HCT116 (cell line): ENCODE results near the gene EPS8L2. TPM values are rescaled to one million over a fixed set of nuclear protein-coding genes. Genes with fewer than 3 reads are reported as not detected.
A peak's percentile ranks its signal among the peaks of the same experiment; 100 is the strongest.

Experiments used
- ATAC-seq: fragments of 200-7000 bp; cut with Tn5 transposase; 2 replicates; pipeline ENCODE4 v1.9.1; 2020; ENCODE audit warnings: mild to moderate bottlenecking, moderate library complexity
- BruUV-seq: library from RNA; stranded (reverse); fragments of 400-500 nt; replicated peaks from 2 replicates; lab custom pipeline; 2021; lab: Mats Ljungman, UMichigan
- CTCF ChIA-PET: fragments of 300-600 bp; sonication (Branson Sonifier 250); formaldehyde crosslinking; loops from one replicate; lab custom pipeline; 2021; ENCODE audit warnings: antibody characterized with exemption; lab: Charles Lee
- POLR2A ChIA-PET: fragments of 300-600, 350-600 bp; sonication (Branson Sonifier 250); formaldehyde crosslinking; loops from one replicate; lab custom pipeline; 2021; ENCODE audit warnings: antibody characterized with exemption; lab: Charles Lee
- RAD21 ChIA-PET, 2 experiments: fragments of 300-600 bp; sonication (Branson Sonifier 250); formaldehyde crosslinking; loops; one replicate each; lab custom pipeline; 2023; ENCODE audit warnings: low total read pairs in 2 of 2; ENCODE audit not compliant: uncharacterized antibody in 2 of 2, unreplicated experiment in 2 of 2, low non-redundant PET in 1 of 2; lab: Charles Lee
- DNase-seq: peaks from one replicate; pipeline ENCODE4 v3.0.0-alpha.2; 2010; ENCODE audit warnings: low read depth, low spot score
- H2AFZ ChIP-seq: fragments of 200-600 bp; shearing (Covaris generic), sonication (generic); 2 replicates; pipeline ENCODE4 v1.6.1; 2017; ENCODE audit warnings: low read depth, mixed run types, mixed read lengths, antibody characterized with exemption, low read length; ENCODE audit not compliant: poor library complexity, severe bottlenecking
- H3K27ac ChIP-seq: 2 replicates; pipeline ENCODE4 v1.5.1; 2012; ENCODE audit warnings: low read depth, low read length
- H3K27me3 ChIP-seq: fragments of 200-600 bp; sonication (generic); 2 replicates; pipeline ENCODE4 v1.6.1; 2016; ENCODE audit warnings: mixed run types, low read length, mixed read lengths; ENCODE audit not compliant: insufficient read depth
- H3K36me3 ChIP-seq, 2 experiments: fragments of 200-500 bp in 1 of 2; fragments of 200-600 bp in 1 of 2; sonication (Bioruptor generic) in 1 of 2; sonication (generic) in 1 of 2; 2 replicates each; pipeline versions ENCODE4 v1.5.1 to v1.6.1; 2014 to 2016; ENCODE audit warnings: low read length in 2 of 2, inconsistent platforms in 1 of 2, mixed read lengths in 1 of 2, mixed run types in 1 of 2; ENCODE audit not compliant: insufficient read depth in 2 of 2, control insufficient read depth in 1 of 2
- H3K4me1 ChIP-seq, 2 experiments: fragments of 200-600 bp in 1 of 2; sonication (generic) in 1 of 2; 2 replicates each; pipeline versions ENCODE4 v1.5.1 to v1.6.1; 2012 to 2017; ENCODE audit warnings: low read length in 2 of 2, inconsistent platforms in 1 of 2, mild to moderate bottlenecking in 1 of 2, mixed read lengths in 1 of 2, mixed run types in 1 of 2, moderate library complexity in 1 of 2; ENCODE audit not compliant: insufficient read depth in 2 of 2, control insufficient read depth in 1 of 2
- H3K4me2 ChIP-seq: fragments of 200-600 bp; sonication (generic); 2 replicates; pipeline ENCODE4 v1.6.1; 2017; ENCODE audit warnings: mixed run types, low read length, mixed read lengths
- H3K4me3 ChIP-seq, 2 experiments: fragments of 200-600 bp in 1 of 2; sonication (generic) in 1 of 2; replicated peaks in 1 of 2; 2 replicates each; pipeline ENCODE4 v1.5.1; 2011 to 2016; ENCODE audit warnings: low read length in 2 of 2, control low read depth in 1 of 2, low read depth in 1 of 2, mild to moderate bottlenecking in 1 of 2, mixed read lengths in 1 of 2, mixed run types in 1 of 2
- H3K79me2 ChIP-seq: fragments of 200-600 bp; sonication (generic); 2 replicates; pipeline ENCODE4 v1.6.1; 2017; ENCODE audit warnings: mild to moderate bottlenecking, mixed run types, low read length, moderate library complexity, mixed read lengths; ENCODE audit not compliant: insufficient read depth
- H3K9ac ChIP-seq: fragments of 200-600 bp; sonication (generic); 2 replicates; pipeline ENCODE4 v1.6.1; 2016; ENCODE audit warnings: low read length, mixed read lengths
- H3K9me2 ChIP-seq: fragments of 200-600 bp; sonication (generic), shearing (Covaris generic); 2 replicates; pipeline ENCODE4 v1.6.1; 2017; ENCODE audit warnings: mixed run types, mild to moderate bottlenecking, moderate library complexity; ENCODE audit not compliant: insufficient read depth
- H3K9me3 ChIP-seq, 2 experiments: fragments of 200-500 bp in 1 of 2; fragments of 200-600 bp in 1 of 2; sonication (Bioruptor generic) in 1 of 2; sonication (generic) in 1 of 2; 2 replicates each; pipeline ENCODE4 v1.6.1; 2014 to 2017; ENCODE audit warnings: low read length in 2 of 2, mixed read lengths in 2 of 2, inconsistent platforms in 1 of 2, low read depth in 1 of 2, mild to moderate bottlenecking in 1 of 2, mixed run types in 1 of 2, moderate library complexity in 1 of 2; ENCODE audit not compliant: control insufficient read depth in 1 of 2, insufficient read depth in 1 of 2
- H4K20me1 ChIP-seq: fragments of 200-600 bp; sonication (generic), shearing (Covaris generic); 2 replicates; pipeline ENCODE4 v1.6.1; 2017; ENCODE audit warnings: mixed run types, mild to moderate bottlenecking, moderate library complexity; ENCODE audit not compliant: insufficient read depth
- ATF3 ChIP-seq: IDR thresholded peaks from 2 replicates; pipeline ENCODE4 v1.6.1; 2012
- CEBPB ChIP-seq: IDR thresholded peaks from 2 replicates; pipeline ENCODE4 v1.6.1; 2012; ENCODE audit warnings: low read depth
- EGR1 ChIP-seq: IDR thresholded peaks from 2 replicates; pipeline ENCODE4 v1.6.1; 2012; ENCODE audit warnings: low read depth
- EZH2phosphoT487 ChIP-seq: fragments of 200-600 bp; IDR thresholded peaks from 2 replicates; pipeline ENCODE4 v1.6.1; 2018; ENCODE audit warnings: antibody characterized with exemption, borderline replicate concordance
- FOSL1 ChIP-seq: IDR thresholded peaks from 2 replicates; pipeline ENCODE4 v1.6.1; 2012; ENCODE audit warnings: low read depth
- JUND ChIP-seq: IDR thresholded peaks from 2 replicates; pipeline ENCODE4 v1.6.1; 2012
- MAX ChIP-seq: IDR thresholded peaks from 2 replicates; pipeline ENCODE4 v1.6.1; 2012
- POLR2A ChIP-seq: IDR thresholded peaks from 2 replicates; pipeline ENCODE4 v1.7.0; 2011; ENCODE audit warnings: borderline replicate concordance; ENCODE audit not compliant: insufficient read depth, insufficient read length; ENCODE audit errors: extremely low read depth
- POLR2AphosphoS5 ChIP-seq: IDR thresholded peaks from 2 replicates; pipeline ENCODE4 v1.6.1; 2011; ENCODE audit warnings: mild to moderate bottlenecking, low read depth, low read length, moderate library complexity
- RAD21 ChIP-seq: IDR thresholded peaks from 2 replicates; pipeline ENCODE4 v1.6.1; 2012; ENCODE audit warnings: low read depth, mild to moderate bottlenecking
- SIN3A ChIP-seq: IDR thresholded peaks from 2 replicates; pipeline ENCODE4 v1.6.1; 2012; ENCODE audit warnings: low read depth
- SRF ChIP-seq: IDR thresholded peaks from 2 replicates; pipeline ENCODE4 v1.6.1; 2012; ENCODE audit warnings: low read depth
- TCF7L2 ChIP-seq: IDR thresholded peaks from 2 replicates; pipeline ENCODE4 v1.7.0; 2011; ENCODE audit warnings: borderline replicate concordance, inconsistent platforms; ENCODE audit not compliant: insufficient read depth, insufficient read length; ENCODE audit errors: extremely low read depth
- YY1 ChIP-seq: IDR thresholded peaks from 2 replicates; pipeline ENCODE4 v1.6.1; 2011; ENCODE audit warnings: low read length, low read depth, moderate library complexity, mild to moderate bottlenecking; ENCODE audit not compliant: insufficient replicate concordance; ENCODE audit errors: extremely low read depth
- ZBTB33 ChIP-seq: IDR thresholded peaks from 2 replicates; pipeline ENCODE4 v1.6.1; 2011; ENCODE audit warnings: mild to moderate bottlenecking, low read length, moderate library complexity; ENCODE audit not compliant: insufficient replicate concordance; ENCODE audit errors: extremely low read depth
- ZFX ChIP-seq: fragments of 450-650 bp; IDR thresholded peaks from 2 replicates; pipeline ENCODE4 v1.6.1; 2017
- ZNF274 ChIP-seq: fragments of 200-500 bp; sonication (Bioruptor generic); IDR thresholded peaks from 2 replicates; pipeline ENCODE4 v1.6.1; 2014; ENCODE audit warnings: mild to moderate bottlenecking, low read depth, low read length, inconsistent platforms
- intact Hi-C: fragments of 100-400 bp; cut with micrococcal nuclease; formaldehyde crosslinking; loops from 2 replicates; pipeline ENCODE4 v1.10.0; 2022
- total RNA-seq: library from RNA; stranded (reverse); gene quantifications from one replicate; pipeline ENCODE4 v1.2.1, GENCODE V29; 2021; ENCODE audit not compliant: unreplicated experiment

EPS8L2 gene
- total RNA-seq, 1 experiment from 2014 or later: 157 TPM

- H3K79me2 ChIP-seq: peaks cover 49% of the 10 kb centered on the region
- no TSS peak for BruUV-seq
- peaks cover 8 to 34% of the 10 kb centered on the region in 2 experiments for H3K4me1 ChIP-seq
- TF ChIP-seq ZFX (peak; percentile 62; the same call in 1 of the 2 replicates), POLR2AphosphoS5 (no peak; the same call in 1 of the 2 replicates), CEBPB (no peak), POLR2A (peak; percentile 29)
- ChIA-PET POLR2A (interaction anchor here (1.3 kb wide), 1 partner anchor 119 kb away, joined by 3 read pairs; no protein-coding TSS in a partner anchor), CTCF (interaction anchor here (1.2 to 2.9 kb wide), 4 partner anchors 11 to 33 kb away, joined by 3 to 24 read pairs (median 8); partner anchors contain the start of gene EPS8L2), RAD21 (interaction anchor here in 1 of 2 experiments (1.0 kb wide), 1 partner anchor 89 kb away, joined by 4 read pairs; no protein-coding TSS in a partner anchor)
- H3K9me3 ChIP-seq: no peaks in the 10 kb centered on the region
- H3K4me3 ChIP-seq: peak within 1 kb of the TSS; percentile 75 to 94
- ATAC-seq (peak; percentile 88), DNase-seq (peak; percentile 96)
- peak within 1 kb of the TSS; percentile 87 for H3K4me2 ChIP-seq
- H3K9me2 ChIP-seq: no peaks in the 10 kb centered on the region
- peak within 1 kb of the TSS; percentile 99 for H3K27ac ChIP-seq
- peak within 1 kb of the TSS; percentile 91 for H3K9ac ChIP-seq
- intact Hi-C loops: no loop called here
- H3K27me3 ChIP-seq: no peaks in the 10 kb centered on the region
- no peak within 1 kb of the TSS for H2AFZ ChIP-seq
- no peaks in the 10 kb centered on the region for H4K20me1 ChIP-seq
- H3K36me3 ChIP-seq: peaks cover 0 to 2% of the 10 kb centered on the region in 2 experiments; a peak in 2 of 4 replicates
Observed at GRCh38 chr11:694563-695287, 11.3 kb upstream of the EPS8L2 start, which contains the start of gene DEAF1. DEAF1 (minus strand) TSS chr11:695222; CDS start chr11:695047, 175 bp downstream.

- POLR2A ChIA-PET: interaction anchor here (1.3 kb wide), 1 partner anchor 119 kb away, joined by 3 read pairs; no protein-coding TSS in a partner anchor
- peak overlapping the region; percentile 87 for H3K4me2 ChIP-seq
- H3K9me3 ChIP-seq: no peaks in the 10 kb centered on the region
- H3K36me3 ChIP-seq: no peaks in the 10 kb centered on the region
- H3K4me3 ChIP-seq: peak overlapping the region; percentile 75 to 94
- H3K27me3 ChIP-seq: no peaks in the 10 kb centered on the region
- H3K9ac ChIP-seq: peak overlapping the region; percentile 91
- RAD21 ChIA-PET: interaction anchor here in 1 of 2 experiments (1.0 kb wide), 1 partner anchor 89 kb away, joined by 4 read pairs; no protein-coding TSS in a partner anchor
- no peaks in the 10 kb centered on the region for H4K20me1 ChIP-seq
- peaks cover 49% of the 10 kb centered on the region for H3K79me2 ChIP-seq
- no peak for DNase-seq
- H3K4me1 ChIP-seq: peaks cover 8 to 34% of the 10 kb centered on the region in 2 experiments
- peak overlapping the region; percentile 99 for H3K27ac ChIP-seq
- CTCF ChIA-PET: interaction anchor here (0.6 to 2.9 kb wide), 7 partner anchors 11 to 225 kb away, joined by 3 to 24 read pairs (median 3); partner anchors contain the start of gene EPS8L2
- no peak overlapping the region for H2AFZ ChIP-seq
- no peak for ATAC-seq
- no peaks in the 10 kb centered on the region for H3K9me2 ChIP-seq
- TF ChIP-seq POLR2AphosphoS5 (no peak), JUND (no peak), YY1 (no peak), SRF (no peak), SIN3A (no peak), ZFX (no peak), ZNF274 (no peak), ZBTB33 (no peak), RAD21 (no peak), MAX (no peak), TCF7L2 (no peak), EZH2phosphoT487 (no peak), ATF3 (no peak), FOSL1 (no peak), EGR1 (no peak), POLR2A (no peak), CEBPB (no peak)
- TF ChIP-seq, all 23 proteins: peak for 0
- intact Hi-C loops: no loop called here
- no TSS peak for BruUV-seq
Observed at GRCh38 chr11:695288-695537, 10.8 kb upstream of the EPS8L2 start.
